ENCODE results near the gene CPED1.

Gene CPED1

GRCh38 chr7:121015560-121015959 lies 27.0 kb downstream of the CPED1 start:
- no peak overlapping the region for H3K9ac ChIP-seq (ENCODE audit: low read length)
- H2AFZ ChIP-seq (ENCODE audit: low read length): no peak overlapping the region
- no peaks in the 10 kb centered on the region for H4K20me1 ChIP-seq (ENCODE audit: insufficient read depth, low read length)
- no peak overlapping the region for H3K4me2 ChIP-seq (ENCODE audit: low read length)
- H3K27me3 ChIP-seq (ENCODE audit: insufficient read depth, low read length): no peaks in the 10 kb centered on the region
- H3K9me3 ChIP-seq (ENCODE audit: low read length): no peaks in the 10 kb centered on the region
- no peak overlapping the region for H3K4me3 ChIP-seq (ENCODE audit: low read depth, low read length, poor library complexity, severe bottlenecking)
- no peak for TF ChIP-seq EZH2 (IDR thresholded peaks at IDR 0.05; ENCODE audit: borderline replicate concordance, low read length)
- TF ChIP-seq, protein P1, sequence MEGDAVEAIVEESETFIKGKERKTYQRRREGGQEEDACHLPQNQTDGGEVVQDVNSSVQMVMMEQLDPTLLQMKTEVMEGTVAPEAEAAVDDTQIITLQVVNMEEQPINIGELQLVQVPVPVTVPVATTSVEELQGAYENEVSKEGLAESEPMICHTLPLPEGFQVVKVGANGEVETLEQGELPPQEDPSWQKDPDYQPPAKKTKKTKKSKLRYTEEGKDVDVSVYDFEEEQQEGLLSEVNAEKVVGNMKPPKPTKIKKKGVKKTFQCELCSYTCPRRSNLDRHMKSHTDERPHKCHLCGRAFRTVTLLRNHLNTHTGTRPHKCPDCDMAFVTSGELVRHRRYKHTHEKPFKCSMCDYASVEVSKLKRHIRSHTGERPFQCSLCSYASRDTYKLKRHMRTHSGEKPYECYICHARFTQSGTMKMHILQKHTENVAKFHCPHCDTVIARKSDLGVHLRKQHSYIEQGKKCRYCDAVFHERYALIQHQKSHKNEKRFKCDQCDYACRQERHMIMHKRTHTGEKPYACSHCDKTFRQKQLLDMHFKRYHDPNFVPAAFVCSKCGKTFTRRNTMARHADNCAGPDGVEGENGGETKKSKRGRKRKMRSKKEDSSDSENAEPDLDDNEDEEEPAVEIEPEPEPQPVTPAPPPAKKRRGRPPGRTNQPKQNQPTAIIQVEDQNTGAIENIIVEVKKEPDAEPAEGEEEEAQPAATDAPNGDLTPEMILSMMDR (IDR thresholded peaks at IDR 0.05; ENCODE audit: low read length): no peak
- no peaks in the 10 kb centered on the region for H3K4me1 ChIP-seq (ENCODE audit: insufficient read depth, low read length, severe bottlenecking)
- no peaks in the 10 kb centered on the region for H3F3A ChIP-seq (ENCODE audit: insufficient read depth, low read length)
- no peaks in the 10 kb centered on the region for H3K36me3 ChIP-seq (ENCODE audit: insufficient read depth, low read length)
- H3K9me2 ChIP-seq (ENCODE audit: low read depth, low read length): no peaks in the 10 kb centered on the region
- no peaks in the 10 kb centered on the region for H3K79me2 ChIP-seq (ENCODE audit: insufficient read depth, low read length)
- H3K27ac ChIP-seq (ENCODE audit: low read depth, low read length, poor library complexity, severe bottlenecking): no peak overlapping the region

DNA sequence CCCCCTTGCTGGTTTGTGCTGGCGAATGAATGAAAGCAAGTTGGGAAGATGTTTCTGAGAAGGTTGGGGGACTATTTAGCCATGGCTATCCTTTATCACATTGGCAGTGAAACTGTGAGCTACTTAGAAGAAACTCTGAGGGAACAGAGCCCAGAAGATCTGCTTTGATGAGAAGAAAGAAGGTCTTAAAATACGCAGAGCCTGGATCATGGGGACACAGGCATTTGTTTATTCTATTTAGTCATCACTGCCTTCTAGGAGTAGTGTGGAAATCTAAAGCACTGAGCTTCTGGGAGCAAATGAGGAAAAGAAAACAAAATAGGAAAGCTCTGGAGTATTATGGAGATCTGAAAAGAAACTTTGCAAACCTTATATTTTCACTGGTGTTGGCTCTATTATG lies 28.5 kb downstream of the CPED1 start:
- Histone ChIP-seq H2AFZ (ENCODE audit: low read length) (no peak overlapping the region), H3K27ac (ENCODE audit: low read depth, low read length, poor library complexity, severe bottlenecking) (no peak overlapping the region), H3K36me3 (ENCODE audit: insufficient read depth, low read length) (no peaks in the 10 kb centered on the region), H3K9me2 (ENCODE audit: low read depth, low read length) (no peaks in the 10 kb centered on the region), H3K4me1 (ENCODE audit: insufficient read depth, low read length, severe bottlenecking) (no peaks in the 10 kb centered on the region), H3K79me2 (ENCODE audit: insufficient read depth, low read length) (no peaks in the 10 kb centered on the region), H3F3A (ENCODE audit: insufficient read depth, low read length) (no peaks in the 10 kb centered on the region), H3K9me3 (ENCODE audit: low read length) (no peaks in the 10 kb centered on the region), H3K4me3 (ENCODE audit: low read depth, low read length, poor library complexity, severe bottlenecking) (no peak overlapping the region), H3K4me2 (ENCODE audit: low read length) (no peak overlapping the region), H3K27me3 (ENCODE audit: insufficient read depth, low read length) (no peaks in the 10 kb centered on the region), H4K20me1 (ENCODE audit: insufficient read depth, low read length) (no peaks in the 10 kb centered on the region), H3K9ac (ENCODE audit: low read length) (no peak overlapping the region)
- no peak for TF ChIP-seq EZH2 (IDR thresholded peaks at IDR 0.05; ENCODE audit: borderline replicate concordance, low read length)
- TF ChIP-seq, protein P1 (IDR thresholded peaks at IDR 0.05; ENCODE audit: low read length): no peak

DNA sequence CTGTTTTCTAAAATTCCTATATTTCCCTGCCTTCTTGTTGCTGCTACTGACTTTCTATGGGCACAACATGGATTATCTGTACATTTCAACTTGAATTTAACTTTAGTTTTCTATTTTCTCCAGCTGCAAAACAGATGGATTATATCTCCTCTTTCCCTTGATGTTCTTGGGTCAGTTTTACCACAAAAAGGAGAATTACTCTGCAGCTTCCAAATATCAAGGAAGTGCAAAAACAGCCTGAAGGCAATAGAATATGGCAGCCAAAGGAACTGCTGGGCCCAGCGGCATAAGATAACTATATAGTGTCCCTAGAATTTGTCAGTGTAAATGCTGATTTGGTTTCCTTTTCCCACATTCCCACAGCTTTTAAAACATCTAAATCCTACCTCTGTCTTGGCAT lies 29.1 kb downstream of the CPED1 start:
- H3K4me3 ChIP-seq (ENCODE audit: low read depth, low read length, poor library complexity, severe bottlenecking): no peak overlapping the region
- no peaks in the 10 kb centered on the region for H3K27me3 ChIP-seq (ENCODE audit: insufficient read depth, low read length)
- H3K79me2 ChIP-seq (ENCODE audit: insufficient read depth, low read length): no peaks in the 10 kb centered on the region
- H3K36me3 ChIP-seq (ENCODE audit: insufficient read depth, low read length): no peaks in the 10 kb centered on the region
- H3K9ac ChIP-seq (ENCODE audit: low read length): no peak overlapping the region
- H3K27ac ChIP-seq (ENCODE audit: low read depth, low read length, poor library complexity, severe bottlenecking): no peak overlapping the region
- H3K9me2 ChIP-seq (ENCODE audit: low read depth, low read length): no peaks in the 10 kb centered on the region
- no peak overlapping the region for H3K4me2 ChIP-seq (ENCODE audit: low read length)
- H3F3A ChIP-seq (ENCODE audit: insufficient read depth, low read length): no peaks in the 10 kb centered on the region
- H2AFZ ChIP-seq (ENCODE audit: low read length): no peak overlapping the region
- no peaks in the 10 kb centered on the region for H3K4me1 ChIP-seq (ENCODE audit: insufficient read depth, low read length, severe bottlenecking)
- no peaks in the 10 kb centered on the region for H3K9me3 ChIP-seq (ENCODE audit: low read length)
- H4K20me1 ChIP-seq (ENCODE audit: insufficient read depth, low read length): no peaks in the 10 kb centered on the region
- no peak for TF ChIP-seq EZH2 (IDR thresholded peaks at IDR 0.05; ENCODE audit: borderline replicate concordance, low read length)
- TF ChIP-seq, protein P1 (IDR thresholded peaks at IDR 0.05; ENCODE audit: low read length): no peak

Measured in OCI-LY1 (cell line).